HG03439 (cell line): ENCODE data around the gene NTM.

Experiments
- ATAC-seq: cut with Tn5 transposase; IDR thresholded peaks from one replicate; pipeline ENCODE4 v1.9.1; 2021; ENCODE audit warnings: mild to moderate bottlenecking, moderate library complexity; ENCODE audit not compliant: unreplicated experiment

Gene NTM

GRCh38 chr11:131593301-131593700 is 222.9 kb downstream of the NTM start:
- ATAC-seq: no peak

GRCh38 chr11:131595797-131596196 is 225.4 kb downstream of the NTM start:
- ATAC-seq: no peak

GRCh38 chr11:131597890-131598289 is 227.5 kb downstream of the NTM start:
- ATAC-seq: no peak

GRCh38 chr11:131598305-131598704 is 227.9 kb downstream of the NTM start:
- no peak for ATAC-seq

GRCh38 chr11:131599285-131599684 is 228.9 kb downstream of the NTM start:
- ATAC-seq: no peak

- no peak for ATAC-seq
These were observed 230.2 kb downstream of the NTM start for GRCh38 chr11:131600628-131601027.

- ATAC-seq: no peak
These were observed 231.2 kb downstream of the NTM start for GRCh38 chr11:131601586-131601985.

- no peak for ATAC-seq
These were observed 232.0 kb downstream of the NTM start for GRCh38 chr11:131602431-131602830.

- no peak for ATAC-seq
These were observed 236.5 kb downstream of the NTM start for GRCh38 chr11:131606811-131607335.

GRCh38 chr11:131609337-131609736 is 238.9 kb downstream of the NTM start:
- ATAC-seq: no peak

- ATAC-seq: no peak
These were observed 239.5 kb downstream of the NTM start for GRCh38 chr11:131609921-131610320.

- ATAC-seq: no peak
These were observed 240.9 kb downstream of the NTM start for GRCh38 chr11:131611322-131611721.

- no peak for ATAC-seq
These were observed 242.1 kb downstream of the NTM start for GRCh38 chr11:131612533-131612932.

- no peak for ATAC-seq
These were observed 244.2 kb downstream of the NTM start for GRCh38 chr11:131614631-131615030.

GRCh38 chr11:131615611-131616010 is 245.2 kb downstream of the NTM start:
- no peak for ATAC-seq

GRCh38 chr11:131616481-131617140 is 246.2 kb downstream of the NTM start:
- no peak for ATAC-seq

GRCh38 chr11:131618201-131618600 is 247.8 kb downstream of the NTM start:
- ATAC-seq: no peak

- no peak for ATAC-seq
These were observed 251.8 kb downstream of the NTM start for GRCh38 chr11:131622193-131622592.

GRCh38 chr11:131624531-131624930 is 254.1 kb downstream of the NTM start:
- ATAC-seq: no peak

GRCh38 chr11:131626788-131627187 is 256.4 kb downstream of the NTM start:
- ATAC-seq: no peak

GRCh38 chr11:131628739-131629138 is 258.3 kb downstream of the NTM start:
- ATAC-seq: no peak

GRCh38 chr11:131629925-131630540 is 259.6 kb downstream of the NTM start:
- no peak for ATAC-seq

GRCh38 chr11:131632971-131633370 is 262.6 kb downstream of the NTM start:
- ATAC-seq: no peak
